A204.1 (cell line): Measurements from ENCODE around the gene SFMBT2.
"Not testable (repeated sequence)": the region's sequence is repeated elsewhere in the genome, so short reads cannot be mapped to it uniquely, and the experiment has no call there.

Source experiments
- FAIRE-seq: peaks from 2 replicates; lab custom pipeline; 2012; peaks lifted over from hg19 to GRCh38; lab: Jason Lieb, UNC

Gene SFMBT2

GRCh38 chr10:7218968-7219367, 191.9 kb downstream of the SFMBT2 start:
- FAIRE-seq, result no peak

DNA sequence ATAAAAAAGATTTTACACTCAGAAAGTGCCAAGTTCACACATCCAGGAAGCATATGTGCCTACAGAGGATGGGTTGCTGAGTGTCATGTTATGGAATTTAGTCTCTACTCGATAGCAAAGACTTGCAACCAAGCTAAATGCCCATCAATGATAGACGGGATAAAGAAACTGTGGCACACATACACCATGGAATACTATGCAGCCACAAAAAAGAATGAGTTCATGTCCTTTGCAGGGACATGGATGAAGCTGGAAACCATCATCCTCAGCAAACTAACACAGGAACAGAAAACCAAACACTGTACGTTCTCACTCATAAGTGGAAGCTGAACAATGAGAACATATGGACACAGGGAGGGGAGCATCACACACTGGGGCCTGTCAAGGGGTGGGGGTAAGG, 198.1 kb downstream of the SFMBT2 start:
- FAIRE-seq, result not testable (repeated sequence)

GRCh38 chr10:7211857-7212577, 198.8 kb downstream of the SFMBT2 start:
- no peak for FAIRE-seq

DNA sequence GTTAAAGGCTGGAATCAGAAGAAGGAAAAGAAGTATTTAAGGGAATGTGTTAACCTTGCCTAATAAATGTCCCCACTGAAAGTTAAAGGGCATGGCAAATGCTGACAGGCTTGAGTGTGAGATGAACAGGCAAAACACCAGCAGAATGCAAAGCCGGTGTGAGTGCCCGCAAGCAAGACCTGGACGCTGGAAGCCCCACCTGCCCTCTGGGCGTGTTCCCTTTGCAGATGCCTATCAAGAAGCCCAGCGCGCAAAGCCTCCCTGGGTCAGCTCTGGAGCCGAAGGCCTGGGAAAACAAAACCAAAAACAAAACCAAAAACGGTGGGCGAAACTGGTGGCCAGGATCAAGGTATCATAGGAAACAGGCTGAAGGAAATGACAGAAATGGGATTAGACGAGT, 200.3 kb downstream of the SFMBT2 start:
- FAIRE-seq, result no peak

DNA sequence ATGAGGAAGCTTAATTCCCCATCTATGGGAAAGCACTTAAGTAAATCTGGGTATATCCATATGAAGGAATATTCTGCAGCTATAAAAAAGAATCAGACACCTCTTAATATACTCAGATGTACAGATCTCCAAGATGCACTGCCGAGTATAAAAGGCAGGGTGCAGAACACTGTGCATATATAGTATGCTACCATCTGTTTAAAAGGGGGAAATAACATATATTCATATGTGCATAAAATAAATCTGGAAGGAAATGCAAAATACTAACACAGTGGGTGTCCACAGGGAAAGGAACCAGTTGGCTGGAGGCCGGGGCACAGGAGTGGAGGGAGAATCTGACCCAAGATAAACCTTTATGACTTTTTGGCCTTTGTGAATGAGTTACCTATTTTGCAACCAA, 201.4 kb downstream of the SFMBT2 start:
- FAIRE-seq, result no peak

GRCh38 chr10:7206412-7207100, 204.3 kb downstream of the SFMBT2 start:
- no peak for FAIRE-seq

DNA sequence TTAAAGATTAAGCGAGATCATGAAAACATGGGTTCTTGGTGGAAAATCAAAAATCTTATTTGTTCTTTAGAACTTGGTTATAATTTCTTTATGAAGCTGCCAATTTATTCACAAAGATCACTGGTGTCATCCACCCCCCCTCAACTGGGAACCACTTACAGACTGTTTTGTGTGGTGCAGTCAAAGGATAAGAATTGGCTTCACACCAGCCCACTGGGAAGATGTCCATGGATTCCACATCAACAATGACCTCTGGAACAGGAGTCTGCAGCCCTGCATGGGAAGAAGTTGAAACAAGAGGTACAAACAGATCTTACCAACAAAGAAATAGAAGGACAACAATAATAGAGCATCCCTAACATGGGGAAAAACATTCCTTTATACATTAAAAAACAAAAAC, 205.2 kb downstream of the SFMBT2 start:
- FAIRE-seq, result no peak

DNA sequence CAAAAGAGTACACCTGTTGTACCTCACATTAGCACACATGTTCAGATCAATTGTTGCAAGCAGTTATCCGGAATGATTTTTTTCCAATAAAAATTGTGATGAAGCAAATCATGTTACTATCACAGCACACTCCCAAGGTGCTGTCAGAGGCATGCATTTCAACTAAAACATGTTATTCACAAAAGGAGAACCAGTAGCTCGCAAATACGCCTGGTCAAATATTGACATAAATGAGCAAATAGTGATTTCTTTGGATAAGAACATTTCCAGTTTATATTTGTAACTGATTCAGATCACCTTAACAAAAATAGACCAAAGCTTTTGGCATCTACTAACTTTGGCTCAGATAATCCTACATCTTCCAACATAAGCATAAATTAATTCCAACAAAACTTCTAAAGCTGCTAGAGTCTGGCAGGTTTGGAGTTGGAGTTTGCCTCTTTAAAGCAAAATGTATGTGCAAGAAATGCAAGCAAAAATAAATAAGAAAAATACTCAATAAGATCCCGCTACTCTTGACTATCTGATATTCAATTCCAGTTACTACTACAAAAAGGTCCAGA, 208.0 kb downstream of the SFMBT2 start:
- FAIRE-seq, result no peak

- FAIRE-seq, result no peak
Measured at GRCh38 chr10:7199152-7199760, 211.6 kb downstream of the SFMBT2 start.

DNA sequence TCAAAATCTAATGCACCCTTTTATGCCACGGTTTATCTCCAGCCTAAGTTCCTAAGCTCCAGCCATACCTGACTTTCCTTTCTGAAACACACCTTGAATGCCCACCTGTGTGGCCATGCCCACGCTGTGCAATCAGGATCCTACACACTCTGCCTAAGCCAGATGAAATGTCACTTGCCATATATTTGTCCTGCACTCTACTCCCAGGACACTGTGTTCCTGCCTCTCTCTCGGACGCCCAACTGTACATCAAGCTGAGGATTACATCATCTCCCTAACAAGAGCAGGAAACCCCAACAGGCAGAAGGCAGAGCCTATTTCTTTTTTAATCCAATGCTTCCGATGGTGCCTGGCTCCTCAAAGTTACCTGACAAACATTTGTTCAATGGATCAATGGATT, 214.6 kb downstream of the SFMBT2 start:
- no peak for FAIRE-seq

GRCh38 chr10:7195118-7195517, 215.7 kb downstream of the SFMBT2 start:
- no peak for FAIRE-seq

DNA sequence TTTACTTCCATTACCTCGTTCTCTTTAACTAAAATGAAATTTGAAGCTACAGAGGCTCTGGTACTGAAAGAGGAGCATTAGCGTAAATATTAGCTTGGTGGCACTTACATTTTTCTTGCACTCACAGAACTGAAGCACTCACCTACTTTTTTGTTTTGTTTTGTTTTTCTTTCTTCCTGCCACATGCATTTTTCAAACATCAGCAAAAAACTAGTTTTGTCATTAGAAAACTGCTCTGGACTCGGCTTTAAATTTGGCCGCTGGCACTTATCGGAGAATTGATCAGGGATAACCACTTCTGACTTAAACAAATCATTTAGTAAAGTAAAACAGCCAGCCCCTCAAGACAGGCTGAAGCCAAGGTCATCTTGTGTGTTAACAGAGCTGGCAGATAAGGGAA, 216.3 kb downstream of the SFMBT2 start:
- FAIRE-seq, result no peak

DNA sequence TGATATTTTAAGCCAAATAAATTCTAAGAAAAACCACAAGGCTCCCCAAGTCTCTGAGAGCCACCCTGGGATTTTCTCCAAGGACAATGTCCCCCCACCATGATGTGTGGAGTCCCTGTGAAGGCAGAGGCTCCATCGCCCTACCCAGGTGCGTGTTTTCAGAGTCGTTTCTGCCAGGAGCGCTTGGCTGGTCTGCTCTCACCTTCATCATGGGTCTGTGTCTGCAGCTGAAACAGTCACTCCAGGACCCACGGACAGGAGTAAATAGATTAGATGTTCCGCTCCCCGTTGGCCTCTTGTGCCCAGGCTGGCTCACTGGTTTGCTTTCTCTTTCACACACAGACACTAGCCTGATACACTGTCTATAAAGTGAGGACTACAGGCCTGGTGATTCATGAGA, 217.5 kb downstream of the SFMBT2 start:
- FAIRE-seq, result no peak

DNA sequence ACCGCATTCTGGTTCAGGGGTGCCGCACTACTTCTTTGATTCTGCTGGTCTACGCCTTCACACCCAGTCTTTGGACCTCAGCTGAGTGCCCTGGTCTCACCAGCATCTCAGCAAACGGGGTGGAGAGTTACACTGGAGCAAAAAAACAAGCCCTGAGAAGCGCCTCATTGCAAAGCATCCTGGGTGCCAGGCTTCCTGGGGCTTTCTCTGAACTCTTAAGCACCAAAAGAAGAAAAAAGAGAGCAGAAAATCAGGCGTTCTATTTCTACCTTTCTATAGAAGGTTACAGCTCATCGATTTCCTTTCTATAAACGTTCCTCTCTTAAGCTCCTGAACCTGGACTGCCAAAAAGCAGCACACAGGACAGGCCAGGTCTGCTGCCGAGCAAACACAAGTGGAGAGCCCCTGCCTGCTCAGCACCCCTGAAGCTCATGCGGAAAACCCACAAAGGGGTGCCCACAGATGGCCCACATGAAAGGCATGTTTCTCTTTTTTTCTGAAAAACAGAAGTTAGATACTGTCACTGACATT, 217.9 kb downstream of the SFMBT2 start:
- no peak for FAIRE-seq

DNA sequence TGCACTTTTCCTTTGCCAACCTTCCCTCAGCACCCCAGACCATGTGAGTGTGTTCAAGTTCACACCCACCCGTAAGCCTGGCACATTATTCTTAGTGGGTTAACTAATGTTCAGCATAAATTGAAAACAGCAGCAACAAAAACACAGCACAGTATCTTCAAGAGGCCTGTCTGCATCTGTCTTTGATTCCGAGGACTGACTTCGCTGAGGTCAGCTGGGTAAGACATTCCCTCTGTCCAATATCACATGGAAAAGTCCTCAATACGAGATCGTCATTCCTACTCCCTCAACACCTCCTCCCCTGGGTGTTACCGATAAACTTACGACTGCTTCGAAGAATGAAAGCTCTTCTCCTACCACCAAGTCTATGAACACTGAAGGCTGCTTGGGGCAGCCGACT, 218.8 kb downstream of the SFMBT2 start:
- FAIRE-seq, result no peak

DNA sequence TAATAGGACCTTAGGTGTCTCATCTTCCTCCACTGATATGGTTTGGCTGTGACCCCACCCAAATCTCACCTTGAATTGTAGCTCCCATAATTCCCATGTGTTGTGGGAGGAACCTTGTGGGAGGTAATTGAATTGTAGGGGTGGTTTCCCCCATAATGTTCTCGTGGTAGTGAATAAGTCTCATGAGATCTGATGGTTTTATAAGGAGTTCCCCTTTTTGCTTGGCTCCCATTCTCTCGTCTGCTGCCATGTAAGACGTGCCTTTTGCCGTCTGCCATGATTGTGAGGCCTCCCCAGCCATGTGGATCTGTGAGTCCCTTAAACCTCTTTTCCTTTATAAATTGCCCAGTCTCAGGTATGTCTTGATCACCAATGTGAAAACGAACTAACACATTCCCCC, 220.1 kb downstream of the SFMBT2 start:
- FAIRE-seq, result not testable (repeated sequence)

DNA sequence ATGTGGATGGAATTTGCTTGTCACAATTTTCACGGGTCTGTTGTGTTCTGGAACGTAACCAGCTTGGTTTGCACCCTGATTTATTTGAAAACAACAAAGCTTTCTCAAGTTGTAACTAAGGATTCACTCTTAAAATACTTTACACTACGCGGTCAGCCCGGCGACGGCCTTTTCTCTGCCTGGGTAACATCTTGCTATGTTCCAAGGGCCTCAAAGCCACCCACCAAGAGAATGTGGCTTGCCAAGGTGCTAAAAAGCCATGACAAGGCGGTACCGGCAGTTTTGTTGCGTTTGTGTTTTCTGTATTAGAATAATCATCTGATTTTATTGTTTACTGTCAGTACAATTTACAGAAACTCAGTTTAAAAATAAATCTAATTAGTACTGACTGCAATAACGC, 220.9 kb downstream of the SFMBT2 start:
- no peak for FAIRE-seq

- FAIRE-seq, result no peak
Measured at GRCh38 chr10:7188456-7189050, 222.3 kb downstream of the SFMBT2 start.

GRCh38 chr10:7186387-7187018, 224.3 kb downstream of the SFMBT2 start:
- FAIRE-seq, result no peak

DNA sequence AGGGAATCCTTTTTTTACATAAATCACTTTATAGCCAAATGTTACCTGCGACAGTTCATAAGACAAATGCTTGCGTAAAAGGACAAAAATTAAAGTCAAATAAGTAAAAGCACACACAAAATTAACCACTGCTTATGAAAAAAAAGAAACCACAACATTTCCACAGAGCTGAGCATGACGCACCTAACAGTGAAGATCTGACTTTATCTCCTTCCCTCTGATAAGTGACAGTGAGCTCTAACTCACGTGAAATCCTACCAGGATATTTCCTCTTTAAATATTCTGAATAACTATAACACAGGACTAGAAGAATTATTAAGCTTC, 225.5 kb downstream of the SFMBT2 start:
- FAIRE-seq, result no peak

- no peak for FAIRE-seq
Measured at GRCh38 chr10:7184660-7185366, 226.0 kb downstream of the SFMBT2 start.

- not testable (repeated sequence) for FAIRE-seq
Measured at GRCh38 chr10:7184116-7184515, 226.7 kb downstream of the SFMBT2 start.
